SK-N-SH (cell line): ENCODE measurements around the gene PODXL2.

Experiments
- CTCF ChIP-seq: fragments of 200-600 bp; sonication (generic); IDR thresholded peaks from 2 replicates; pipeline ENCODE4 v1.6.1; 2017; ENCODE audit warnings: antibody characterized with exemption, mild to moderate bottlenecking, moderate library complexity
- EZH2phosphoT487 ChIP-seq: fragments of 200-600 bp; sonication (generic); IDR thresholded peaks from 2 replicates; pipeline ENCODE4 v1.6.1; 2017; ENCODE audit warnings: low read depth, mixed run types, mild to moderate bottlenecking, antibody characterized with exemption, moderate library complexity, borderline replicate concordance
- FOXJ3 ChIP-seq: sonication (generic); formaldehyde crosslinking; IDR thresholded peaks from 2 replicates; pipeline ENCODE4 v1.5.1; 2020; ENCODE audit warnings: mild to moderate bottlenecking, missing genetic modification reagents
- MAX ChIP-seq: IDR thresholded peaks from 2 replicates; pipeline ENCODE4 v1.4.0; 2012; ENCODE audit warnings: low read depth
- NRF1 ChIP-seq: IDR thresholded peaks from 2 replicates; pipeline ENCODE4 v1.6.1; 2012; ENCODE audit warnings: low read depth, mild to moderate bottlenecking, low read length
- POLR2AphosphoS5 ChIP-seq: IDR thresholded peaks from 2 replicates; pipeline ENCODE4 v1.6.1; 2012; ENCODE audit warnings: low read depth, low read length
- RFX5 ChIP-seq: IDR thresholded peaks from 2 replicates; pipeline ENCODE4 v1.6.1; 2012; ENCODE audit warnings: mild to moderate bottlenecking, improper control_type of control experiment, low read length
- SMC3 ChIP-seq: IDR thresholded peaks from 2 replicates; pipeline ENCODE4 v1.6.1; 2012; ENCODE audit warnings: low read depth, low read length, improper control_type of control experiment
- TAF1 ChIP-seq: IDR thresholded peaks from 2 replicates; pipeline ENCODE4 v1.6.1; 2012; ENCODE audit warnings: low read depth, mild to moderate bottlenecking, low read length, moderate library complexity, borderline replicate concordance
- USF2 ChIP-seq: fragments of 150-350 bp; IDR thresholded peaks from 2 replicates; pipeline ENCODE4 v1.6.1; 2017; ENCODE audit warnings: antibody characterized with exemption, low read length, low read depth, borderline replicate concordance
- YY1 ChIP-seq: IDR thresholded peaks from 2 replicates; pipeline ENCODE4 v1.4.0; 2012; ENCODE audit warnings: low read depth, mild to moderate bottlenecking
- TF ChIP-seq, protein P1 (sequence below): IDR thresholded peaks from 2 replicates; pipeline ENCODE4 v1.4.0; 2012; ENCODE audit warnings: low read depth, borderline replicate concordance
- TF ChIP-seq, protein P2 (sequence below): IDR thresholded peaks from 2 replicates; pipeline ENCODE4 v1.6.1; 2012; ENCODE audit warnings: mild to moderate bottlenecking, low read depth, low read length, moderate library complexity

DNA sequence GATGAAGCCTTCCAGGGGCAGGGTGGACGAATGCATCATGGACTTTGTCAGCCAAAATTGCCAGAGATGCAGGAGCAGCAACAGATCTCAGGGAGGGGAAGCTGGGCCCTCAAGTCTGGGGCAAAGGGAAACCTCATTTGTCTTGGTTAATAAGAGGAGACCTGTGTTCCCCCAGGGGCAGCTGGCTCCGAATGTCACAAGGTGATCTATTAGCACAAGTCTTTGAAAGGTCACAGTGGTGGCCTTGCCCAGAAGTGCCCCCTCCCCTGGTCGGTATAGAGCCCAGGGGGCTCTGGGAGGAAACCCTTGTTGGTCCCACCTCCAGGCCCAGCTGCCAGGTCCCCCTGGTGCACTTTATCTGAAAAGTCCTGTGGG lies 89.9 kb downstream of the PODXL2 start:
- TF ChIP-seq FOXJ3 (CRISPR knock-in tag) (no peak), CTCF (no peak), RFX5 (no peak), EZH2phosphoT487 (no peak), MAX (no peak), NRF1 (no peak), POLR2AphosphoS5 (no peak), SMC3 (no peak), YY1 (no peak), USF2 (no peak), TAF1 (no peak)
- TF ChIP-seq, protein P1, sequence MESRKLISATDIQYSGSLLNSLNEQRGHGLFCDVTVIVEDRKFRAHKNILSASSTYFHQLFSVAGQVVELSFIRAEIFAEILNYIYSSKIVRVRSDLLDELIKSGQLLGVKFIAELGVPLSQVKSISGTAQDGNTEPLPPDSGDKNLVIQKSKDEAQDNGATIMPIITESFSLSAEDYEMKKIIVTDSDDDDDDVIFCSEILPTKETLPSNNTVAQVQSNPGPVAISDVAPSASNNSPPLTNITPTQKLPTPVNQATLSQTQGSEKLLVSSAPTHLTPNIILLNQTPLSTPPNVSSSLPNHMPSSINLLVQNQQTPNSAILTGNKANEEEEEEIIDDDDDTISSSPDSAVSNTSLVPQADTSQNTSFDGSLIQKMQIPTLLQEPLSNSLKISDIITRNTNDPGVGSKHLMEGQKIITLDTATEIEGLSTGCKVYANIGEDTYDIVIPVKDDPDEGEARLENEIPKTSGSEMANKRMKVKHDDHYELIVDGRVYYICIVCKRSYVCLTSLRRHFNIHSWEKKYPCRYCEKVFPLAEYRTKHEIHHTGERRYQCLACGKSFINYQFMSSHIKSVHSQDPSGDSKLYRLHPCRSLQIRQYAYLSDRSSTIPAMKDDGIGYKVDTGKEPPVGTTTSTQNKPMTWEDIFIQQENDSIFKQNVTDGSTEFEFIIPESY: no peak
- TF ChIP-seq, protein P2, sequence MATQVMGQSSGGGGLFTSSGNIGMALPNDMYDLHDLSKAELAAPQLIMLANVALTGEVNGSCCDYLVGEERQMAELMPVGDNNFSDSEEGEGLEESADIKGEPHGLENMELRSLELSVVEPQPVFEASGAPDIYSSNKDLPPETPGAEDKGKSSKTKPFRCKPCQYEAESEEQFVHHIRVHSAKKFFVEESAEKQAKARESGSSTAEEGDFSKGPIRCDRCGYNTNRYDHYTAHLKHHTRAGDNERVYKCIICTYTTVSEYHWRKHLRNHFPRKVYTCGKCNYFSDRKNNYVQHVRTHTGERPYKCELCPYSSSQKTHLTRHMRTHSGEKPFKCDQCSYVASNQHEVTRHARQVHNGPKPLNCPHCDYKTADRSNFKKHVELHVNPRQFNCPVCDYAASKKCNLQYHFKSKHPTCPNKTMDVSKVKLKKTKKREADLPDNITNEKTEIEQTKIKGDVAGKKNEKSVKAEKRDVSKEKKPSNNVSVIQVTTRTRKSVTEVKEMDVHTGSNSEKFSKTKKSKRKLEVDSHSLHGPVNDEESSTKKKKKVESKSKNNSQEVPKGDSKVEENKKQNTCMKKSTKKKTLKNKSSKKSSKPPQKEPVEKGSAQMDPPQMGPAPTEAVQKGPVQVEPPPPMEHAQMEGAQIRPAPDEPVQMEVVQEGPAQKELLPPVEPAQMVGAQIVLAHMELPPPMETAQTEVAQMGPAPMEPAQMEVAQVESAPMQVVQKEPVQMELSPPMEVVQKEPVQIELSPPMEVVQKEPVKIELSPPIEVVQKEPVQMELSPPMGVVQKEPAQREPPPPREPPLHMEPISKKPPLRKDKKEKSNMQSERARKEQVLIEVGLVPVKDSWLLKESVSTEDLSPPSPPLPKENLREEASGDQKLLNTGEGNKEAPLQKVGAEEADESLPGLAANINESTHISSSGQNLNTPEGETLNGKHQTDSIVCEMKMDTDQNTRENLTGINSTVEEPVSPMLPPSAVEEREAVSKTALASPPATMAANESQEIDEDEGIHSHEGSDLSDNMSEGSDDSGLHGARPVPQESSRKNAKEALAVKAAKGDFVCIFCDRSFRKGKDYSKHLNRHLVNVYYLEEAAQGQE: no peak
